ENCODE data around the gene CCNY. TPM values are rescaled to one million over a fixed set of nuclear protein-coding genes. Genes with fewer than 3 reads are reported as not detected.

The CCNY gene
- total RNA-seq, 1 experiment from 2014 or later, result 51.9 TPM

DNA sequence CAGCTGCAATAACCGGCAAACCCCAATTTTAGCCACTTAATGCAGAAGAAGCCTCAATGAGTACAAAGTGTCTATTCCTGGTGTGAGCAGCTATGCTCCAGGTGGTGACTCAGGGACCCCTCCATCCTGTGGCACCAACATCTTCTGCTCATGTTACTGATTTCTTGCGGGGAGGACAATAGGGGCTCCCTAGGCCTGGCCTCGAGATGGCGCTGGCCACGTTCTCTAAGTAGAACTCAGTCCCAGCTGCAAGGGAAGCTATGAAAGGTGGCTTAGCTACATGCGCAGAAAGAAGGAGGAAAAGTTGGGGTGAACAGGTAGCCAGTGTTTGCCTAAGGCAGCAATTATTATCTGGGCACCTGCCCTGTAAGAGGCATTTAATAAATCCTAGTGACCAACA lies 275.4 kb downstream of the CCNY start:
- Histone ChIP-seq H3K36me3 (ENCODE audit: control insufficient read depth, insufficient read depth, low read length) (no peaks in the 10 kb centered on the region), H3K27ac (ENCODE audit: low read length) (no peak overlapping the region), H3K27me3 (ENCODE audit: control insufficient read depth, insufficient read depth, low read length) (peaks cover 6% of the 10 kb centered on the region), H3K4me3 (ENCODE audit: low read depth in 2 of 2, low read length in 2 of 2) (no peak overlapping the region), H3K4me1 (ENCODE audit: control insufficient read depth, insufficient read depth, low read length) (no peaks in the 10 kb centered on the region), H3K9me3 (ENCODE audit: control insufficient read depth, insufficient read depth, low read depth, low read length) (no peaks in the 10 kb centered on the region)
- TF ChIP-seq SIN3A (IDR thresholded peaks at IDR 0.05; ENCODE audit: borderline replicate concordance, insufficient read depth, low read depth, low read length) (no peak), POLR2AphosphoS5 (IDR thresholded peaks at IDR 0.05; ENCODE audit: low read depth, low read length) (no peak), TCF7L2 (IDR thresholded peaks at IDR 0.05; ENCODE audit: low read depth, low read length) (no peak)
- TF ChIP-seq, protein P1, sequence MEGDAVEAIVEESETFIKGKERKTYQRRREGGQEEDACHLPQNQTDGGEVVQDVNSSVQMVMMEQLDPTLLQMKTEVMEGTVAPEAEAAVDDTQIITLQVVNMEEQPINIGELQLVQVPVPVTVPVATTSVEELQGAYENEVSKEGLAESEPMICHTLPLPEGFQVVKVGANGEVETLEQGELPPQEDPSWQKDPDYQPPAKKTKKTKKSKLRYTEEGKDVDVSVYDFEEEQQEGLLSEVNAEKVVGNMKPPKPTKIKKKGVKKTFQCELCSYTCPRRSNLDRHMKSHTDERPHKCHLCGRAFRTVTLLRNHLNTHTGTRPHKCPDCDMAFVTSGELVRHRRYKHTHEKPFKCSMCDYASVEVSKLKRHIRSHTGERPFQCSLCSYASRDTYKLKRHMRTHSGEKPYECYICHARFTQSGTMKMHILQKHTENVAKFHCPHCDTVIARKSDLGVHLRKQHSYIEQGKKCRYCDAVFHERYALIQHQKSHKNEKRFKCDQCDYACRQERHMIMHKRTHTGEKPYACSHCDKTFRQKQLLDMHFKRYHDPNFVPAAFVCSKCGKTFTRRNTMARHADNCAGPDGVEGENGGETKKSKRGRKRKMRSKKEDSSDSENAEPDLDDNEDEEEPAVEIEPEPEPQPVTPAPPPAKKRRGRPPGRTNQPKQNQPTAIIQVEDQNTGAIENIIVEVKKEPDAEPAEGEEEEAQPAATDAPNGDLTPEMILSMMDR (IDR thresholded peaks at IDR 0.05), result no peak
- TF ChIP-seq, protein P2, sequence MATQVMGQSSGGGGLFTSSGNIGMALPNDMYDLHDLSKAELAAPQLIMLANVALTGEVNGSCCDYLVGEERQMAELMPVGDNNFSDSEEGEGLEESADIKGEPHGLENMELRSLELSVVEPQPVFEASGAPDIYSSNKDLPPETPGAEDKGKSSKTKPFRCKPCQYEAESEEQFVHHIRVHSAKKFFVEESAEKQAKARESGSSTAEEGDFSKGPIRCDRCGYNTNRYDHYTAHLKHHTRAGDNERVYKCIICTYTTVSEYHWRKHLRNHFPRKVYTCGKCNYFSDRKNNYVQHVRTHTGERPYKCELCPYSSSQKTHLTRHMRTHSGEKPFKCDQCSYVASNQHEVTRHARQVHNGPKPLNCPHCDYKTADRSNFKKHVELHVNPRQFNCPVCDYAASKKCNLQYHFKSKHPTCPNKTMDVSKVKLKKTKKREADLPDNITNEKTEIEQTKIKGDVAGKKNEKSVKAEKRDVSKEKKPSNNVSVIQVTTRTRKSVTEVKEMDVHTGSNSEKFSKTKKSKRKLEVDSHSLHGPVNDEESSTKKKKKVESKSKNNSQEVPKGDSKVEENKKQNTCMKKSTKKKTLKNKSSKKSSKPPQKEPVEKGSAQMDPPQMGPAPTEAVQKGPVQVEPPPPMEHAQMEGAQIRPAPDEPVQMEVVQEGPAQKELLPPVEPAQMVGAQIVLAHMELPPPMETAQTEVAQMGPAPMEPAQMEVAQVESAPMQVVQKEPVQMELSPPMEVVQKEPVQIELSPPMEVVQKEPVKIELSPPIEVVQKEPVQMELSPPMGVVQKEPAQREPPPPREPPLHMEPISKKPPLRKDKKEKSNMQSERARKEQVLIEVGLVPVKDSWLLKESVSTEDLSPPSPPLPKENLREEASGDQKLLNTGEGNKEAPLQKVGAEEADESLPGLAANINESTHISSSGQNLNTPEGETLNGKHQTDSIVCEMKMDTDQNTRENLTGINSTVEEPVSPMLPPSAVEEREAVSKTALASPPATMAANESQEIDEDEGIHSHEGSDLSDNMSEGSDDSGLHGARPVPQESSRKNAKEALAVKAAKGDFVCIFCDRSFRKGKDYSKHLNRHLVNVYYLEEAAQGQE (IDR thresholded peaks at IDR 0.05; ENCODE audit: insufficient read depth in 1 of 2, low read depth in 2 of 2, low read length in 1 of 2), result no peak
- BruUV-seq (replicated peaks), result no TSS peak
- in situ Hi-C loops (cut with HindIII; ENCODE audit: low pct_unique_long_range_greater_than_20kb, low sequenced_read_pairs), result no loop called here
- intact Hi-C loops (cut with micrococcal nuclease; ENCODE audit: unreplicated experiment), result no loop called here
- POLR2A ChIA-PET, result no interaction called here
- ATAC-seq (no peak), DNase-seq (ENCODE audit: low read depth, low spot score) (no peak)
- CTCF ChIA-PET, result no interaction called here

DNA sequence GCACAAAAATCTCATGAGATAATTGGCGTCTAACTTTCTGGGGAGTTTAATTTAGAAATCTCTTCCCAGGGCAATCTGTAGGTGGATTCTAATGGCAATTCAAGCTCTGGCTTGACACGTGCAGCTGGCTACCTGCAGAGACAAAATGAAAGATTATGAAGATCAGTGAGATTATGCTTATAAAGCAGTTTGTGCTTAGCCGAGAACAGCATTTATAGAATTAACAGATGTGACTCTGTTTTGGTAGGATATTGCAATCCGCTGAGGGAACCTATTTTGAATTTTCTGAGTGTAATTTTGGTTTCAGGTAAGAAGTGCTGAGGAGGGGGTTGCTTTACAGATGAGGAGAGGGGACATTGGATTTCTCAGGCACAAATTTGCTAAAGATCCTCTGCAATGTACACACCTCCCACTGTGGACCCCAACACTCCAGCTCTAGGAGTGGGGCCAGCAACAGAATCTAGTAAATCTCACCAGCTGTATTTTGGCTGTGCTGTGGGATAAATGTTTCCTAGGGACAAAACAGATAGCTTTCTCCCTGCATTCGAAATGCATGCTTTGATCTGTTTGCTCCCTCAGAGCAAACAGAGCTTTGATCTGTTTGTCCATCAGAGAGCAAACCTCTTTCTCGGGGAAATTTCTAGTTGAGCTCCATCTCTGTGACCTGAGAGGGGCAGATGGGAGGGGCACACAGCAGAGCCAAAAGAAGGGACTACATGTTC lies 276.2 kb downstream of the CCNY start:
- H3K4me1 ChIP-seq (ENCODE audit: control insufficient read depth, insufficient read depth, low read length), result no peaks in the 10 kb centered on the region
- CTCF ChIA-PET, result interaction anchor here (0.6 to 1.0 kb wide), 2 partner anchors 1160 to 1876 kb away, joined by 3 to 4 read pairs; no protein-coding TSS in a partner anchor
- H3K27ac ChIP-seq (ENCODE audit: low read length), result no peak overlapping the region
- no peak for DNase-seq (ENCODE audit: low read depth, low spot score)
- intact Hi-C loops (cut with micrococcal nuclease; ENCODE audit: unreplicated experiment) (no loop called here), in situ Hi-C loops (cut with HindIII; ENCODE audit: low pct_unique_long_range_greater_than_20kb, low sequenced_read_pairs) (no loop called here)
- BruUV-seq (replicated peaks), result no TSS peak
- H3K9me3 ChIP-seq (ENCODE audit: control insufficient read depth, insufficient read depth, low read depth, low read length), result no peaks in the 10 kb centered on the region
- no peaks in the 10 kb centered on the region for H3K36me3 ChIP-seq (ENCODE audit: control insufficient read depth, insufficient read depth, low read length)
- no peak for TF ChIP-seq SIN3A (IDR thresholded peaks at IDR 0.05; ENCODE audit: borderline replicate concordance, insufficient read depth, low read depth, low read length)
- TF ChIP-seq TCF7L2 (IDR thresholded peaks at IDR 0.05; ENCODE audit: low read depth, low read length), result no peak
- no peak for TF ChIP-seq POLR2AphosphoS5 (IDR thresholded peaks at IDR 0.05; ENCODE audit: low read depth, low read length)
- TF ChIP-seq, protein P1 (IDR thresholded peaks at IDR 0.05), result no peak
- TF ChIP-seq, protein P2 (IDR thresholded peaks at IDR 0.05; ENCODE audit: insufficient read depth in 1 of 2, low read depth in 2 of 2, low read length in 1 of 2), result no peak
- H3K4me3 ChIP-seq (ENCODE audit: low read depth in 2 of 2, low read length in 2 of 2), result no peak overlapping the region
- no peaks in the 10 kb centered on the region; the same call in none of the 2 replicates for H3K27me3 ChIP-seq (ENCODE audit: control insufficient read depth, insufficient read depth, low read length)
- POLR2A ChIA-PET, result no interaction called here
- ATAC-seq, result no peak

Data from Panc1 (cell line).